NCI-H2171 treated with DMSO at 0.1 percent for 48 hours (cell line): Measurements from ENCODE around the gene TUBGCP3.

Source experiments
- DNase-seq: peaks from one replicate; lab custom pipeline; 2025; lab: John Stamatoyannopoulos, UW

TUBGCP3 gene

DNA sequence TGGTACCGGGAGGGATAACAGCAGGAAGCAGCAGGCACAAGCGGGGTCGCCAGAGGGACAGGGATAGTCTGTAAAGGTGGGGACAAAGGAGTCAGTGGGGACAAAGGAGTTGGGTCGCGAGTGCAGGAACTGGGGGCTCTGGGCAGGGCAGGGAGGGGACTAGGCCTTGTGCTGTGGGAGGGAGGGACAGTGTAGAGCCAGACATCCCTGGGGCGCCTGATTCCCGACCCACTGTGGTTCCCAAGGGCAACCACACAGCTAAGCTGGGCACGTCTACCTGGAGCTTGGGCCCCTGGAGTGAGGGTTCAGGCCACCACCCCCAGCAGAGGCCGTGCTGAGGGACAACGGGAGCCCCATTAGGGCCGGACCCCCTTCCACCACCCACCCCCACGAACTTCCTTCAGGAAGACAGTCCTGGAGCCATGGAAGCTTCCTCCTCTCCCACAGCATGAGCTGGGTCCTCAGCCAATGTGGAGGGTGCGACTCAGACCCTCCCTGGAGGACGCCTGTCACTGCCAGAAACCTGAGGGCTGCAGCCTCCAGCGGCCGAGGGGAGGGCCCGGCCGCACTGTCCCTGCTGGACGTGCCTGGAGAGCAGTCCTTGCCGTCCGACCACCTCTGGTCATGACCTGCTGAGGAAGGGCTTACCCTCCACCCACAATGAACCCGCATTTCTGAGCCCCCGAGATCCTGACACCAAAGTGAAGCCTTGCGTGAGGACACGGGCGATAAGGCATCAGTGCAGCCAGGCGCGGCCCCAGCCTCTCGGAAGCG is 133.9 kb downstream of the TUBGCP3 start:
- DNase-seq, result no peak

DNA sequence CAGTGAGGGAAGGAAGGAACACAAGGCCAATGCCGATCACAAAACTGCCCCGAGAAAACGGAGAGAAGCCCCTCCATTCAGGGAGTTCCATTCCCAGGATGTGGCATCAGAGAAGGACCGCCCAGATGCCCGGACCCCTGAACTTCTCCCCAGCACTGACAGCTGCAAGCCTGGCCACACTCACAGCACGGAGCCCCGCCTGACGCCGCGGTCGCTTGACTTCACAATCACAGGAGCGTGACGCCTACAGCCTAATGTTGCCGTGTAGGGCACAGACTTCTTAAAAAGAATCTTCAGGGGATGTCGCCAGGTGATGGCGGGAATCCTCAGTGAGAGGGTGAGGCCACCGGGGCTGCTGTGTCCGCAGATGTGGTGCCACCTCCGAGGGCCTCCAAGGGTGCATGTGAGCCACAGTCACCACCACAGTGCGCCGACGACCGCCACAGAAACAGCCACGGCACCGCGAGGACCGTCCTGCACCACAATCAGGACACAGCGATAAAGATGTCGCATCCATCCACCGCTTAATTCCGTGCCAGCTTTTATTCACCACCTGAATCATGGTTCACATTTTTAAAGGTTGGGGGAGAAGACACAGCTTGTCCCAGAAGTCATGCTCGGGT is 134.6 kb downstream of the TUBGCP3 start:
- DNase-seq, result no peak

DNA sequence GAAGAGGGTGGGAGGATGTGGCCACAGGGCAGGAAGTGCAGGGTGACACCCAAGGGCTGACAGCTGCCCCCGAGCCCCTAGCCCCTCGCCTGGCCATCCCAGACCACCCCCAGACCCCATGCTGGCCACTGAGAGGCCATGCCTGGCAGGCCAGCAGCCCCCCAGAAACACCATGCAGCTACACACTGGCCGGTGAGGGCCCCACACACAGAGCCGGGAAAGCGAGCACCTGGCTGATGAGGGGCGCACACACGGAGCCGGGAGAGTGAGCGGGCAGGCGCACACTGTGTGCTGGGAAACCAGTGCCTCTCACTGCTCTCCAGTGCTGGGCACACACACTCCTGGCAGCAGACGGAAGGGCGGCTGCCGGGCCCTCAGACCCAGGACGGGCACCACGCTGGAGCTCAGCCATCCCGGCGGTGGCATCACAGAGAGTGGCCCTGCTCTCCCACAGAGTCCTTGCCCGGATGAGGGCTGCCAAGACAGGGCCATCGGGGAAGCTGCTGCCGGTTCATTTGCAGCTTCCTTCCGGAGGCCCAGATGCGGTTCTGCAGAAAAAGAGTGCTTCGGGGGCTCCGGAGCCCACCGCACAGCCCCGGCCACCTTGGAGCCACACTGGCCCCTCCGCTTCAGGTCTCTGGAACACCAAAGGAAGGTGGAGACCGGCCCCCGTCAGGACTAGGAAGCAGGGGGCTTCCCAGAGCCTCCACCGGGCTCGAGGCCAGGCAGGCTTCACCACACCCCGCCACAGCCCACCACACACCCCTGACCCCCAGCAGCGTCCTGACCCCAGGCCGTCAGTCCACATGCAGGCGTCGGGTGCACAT is 135.4 kb downstream of the TUBGCP3 start:
- no peak for DNase-seq

DNA sequence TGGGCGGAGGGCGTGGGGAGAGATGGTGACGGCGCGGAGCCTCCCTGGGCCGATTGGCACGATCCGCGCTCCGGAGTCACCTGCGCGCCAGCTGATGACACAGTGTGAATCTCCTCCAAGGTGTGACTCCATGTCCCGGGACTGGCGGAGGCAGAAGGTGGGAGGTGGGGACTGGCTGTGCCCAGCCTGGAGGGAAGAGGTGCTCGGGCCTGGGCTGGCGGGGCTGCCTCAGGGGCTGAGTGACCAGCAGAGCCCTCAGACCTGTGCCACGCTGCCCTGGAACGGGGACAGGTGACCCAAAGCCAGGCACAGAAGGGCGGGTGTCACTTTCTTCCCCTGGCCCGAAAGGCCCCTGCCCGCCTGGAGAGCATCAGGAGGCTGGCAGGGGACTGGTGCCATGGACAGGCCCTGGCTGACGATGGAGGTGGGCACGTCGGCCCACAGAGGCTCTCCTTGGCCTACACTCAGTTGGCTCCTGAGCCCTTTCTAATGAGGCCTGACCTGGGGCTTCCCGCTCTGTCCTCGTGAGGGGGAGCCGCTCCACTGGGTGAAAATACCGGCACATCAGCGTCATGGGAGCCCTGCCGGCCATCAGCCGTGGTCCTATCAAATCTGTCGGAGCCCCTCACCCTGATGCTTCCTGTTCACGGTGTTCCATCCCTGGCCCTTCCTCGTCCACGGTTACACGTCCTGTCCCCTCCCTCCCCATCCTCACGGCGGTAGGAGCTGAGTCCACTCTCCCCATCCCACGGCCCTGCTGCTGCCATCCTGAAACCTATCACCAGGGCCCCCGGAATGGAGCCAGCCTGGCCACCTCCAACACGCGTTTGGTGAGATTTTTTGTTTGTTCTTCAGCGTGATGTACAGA is 136.2 kb downstream of the TUBGCP3 start:
- no peak for DNase-seq

DNA sequence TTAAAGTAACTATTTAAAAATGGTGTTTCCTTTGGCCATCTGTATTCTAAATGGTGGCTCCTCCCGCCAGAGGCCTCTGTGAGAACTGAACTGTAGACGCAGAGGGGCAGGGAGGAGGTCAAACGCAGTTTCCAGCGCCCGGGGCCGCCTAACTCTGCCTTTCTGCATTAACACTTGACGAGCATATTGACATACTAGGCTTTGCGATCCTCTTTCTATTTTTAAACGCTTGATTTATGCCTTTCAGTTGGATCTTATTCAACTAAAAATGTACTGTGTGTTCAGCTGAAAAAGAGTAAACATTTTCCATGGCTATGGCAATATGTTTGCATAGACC is 137.1 kb downstream of the TUBGCP3 start:
- DNase-seq, result no peak

DNA sequence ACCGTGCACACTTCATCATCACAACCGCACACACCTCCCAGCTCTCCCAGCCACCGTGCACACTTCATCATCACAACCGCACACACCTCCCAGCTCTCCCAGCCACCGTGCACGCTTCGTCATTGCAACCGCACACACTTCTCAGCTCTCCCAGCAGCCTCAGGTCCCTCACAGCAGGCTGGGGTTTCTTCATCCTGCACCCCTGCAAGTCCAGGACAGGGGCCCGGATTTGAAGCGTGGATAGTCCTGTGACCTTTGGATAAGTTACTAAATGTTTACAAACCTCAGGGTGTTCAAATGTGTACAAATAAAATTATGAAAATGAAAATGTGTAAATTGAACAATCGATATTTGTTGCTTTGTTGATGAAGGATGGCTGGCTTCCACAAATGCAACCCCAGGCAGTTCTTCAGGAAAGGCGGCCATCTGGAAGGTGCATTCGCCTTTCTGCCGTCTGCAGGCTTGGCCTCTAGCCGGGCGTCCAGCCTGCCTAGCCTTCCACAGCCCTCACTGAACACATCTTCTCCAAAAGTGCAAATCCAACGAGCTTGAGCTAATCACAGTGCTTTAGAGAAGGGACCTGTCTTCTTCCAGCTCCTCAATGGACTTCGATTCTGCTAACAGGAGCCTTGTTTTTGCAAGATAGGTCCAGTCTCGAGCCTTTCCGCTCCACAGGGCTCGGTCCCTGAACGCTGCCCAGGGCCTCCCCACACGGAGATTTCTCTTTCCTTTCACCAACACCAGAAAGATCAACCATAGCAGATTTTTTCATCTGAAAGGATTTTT is 137.6 kb downstream of the TUBGCP3 start:
- no peak for DNase-seq

DNA sequence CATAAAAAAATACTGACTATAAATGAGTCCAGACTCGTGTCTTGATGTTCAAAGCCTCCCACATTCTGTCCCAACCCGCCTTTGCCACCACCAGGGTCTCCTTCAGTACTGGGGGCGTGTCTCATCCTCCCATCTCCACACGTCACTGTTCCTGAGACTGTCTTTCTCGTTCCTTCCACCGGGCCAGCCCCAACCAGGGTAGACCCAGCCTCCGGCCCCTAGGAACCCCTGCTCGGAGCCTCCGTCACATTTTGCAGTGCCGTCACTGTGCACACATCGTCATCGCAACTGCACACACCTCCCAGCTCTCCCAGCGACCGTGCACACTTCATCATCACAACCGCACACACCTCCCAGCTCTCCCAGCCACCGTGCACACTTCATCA is 138.4 kb downstream of the TUBGCP3 start:
- DNase-seq, result no peak

DNA sequence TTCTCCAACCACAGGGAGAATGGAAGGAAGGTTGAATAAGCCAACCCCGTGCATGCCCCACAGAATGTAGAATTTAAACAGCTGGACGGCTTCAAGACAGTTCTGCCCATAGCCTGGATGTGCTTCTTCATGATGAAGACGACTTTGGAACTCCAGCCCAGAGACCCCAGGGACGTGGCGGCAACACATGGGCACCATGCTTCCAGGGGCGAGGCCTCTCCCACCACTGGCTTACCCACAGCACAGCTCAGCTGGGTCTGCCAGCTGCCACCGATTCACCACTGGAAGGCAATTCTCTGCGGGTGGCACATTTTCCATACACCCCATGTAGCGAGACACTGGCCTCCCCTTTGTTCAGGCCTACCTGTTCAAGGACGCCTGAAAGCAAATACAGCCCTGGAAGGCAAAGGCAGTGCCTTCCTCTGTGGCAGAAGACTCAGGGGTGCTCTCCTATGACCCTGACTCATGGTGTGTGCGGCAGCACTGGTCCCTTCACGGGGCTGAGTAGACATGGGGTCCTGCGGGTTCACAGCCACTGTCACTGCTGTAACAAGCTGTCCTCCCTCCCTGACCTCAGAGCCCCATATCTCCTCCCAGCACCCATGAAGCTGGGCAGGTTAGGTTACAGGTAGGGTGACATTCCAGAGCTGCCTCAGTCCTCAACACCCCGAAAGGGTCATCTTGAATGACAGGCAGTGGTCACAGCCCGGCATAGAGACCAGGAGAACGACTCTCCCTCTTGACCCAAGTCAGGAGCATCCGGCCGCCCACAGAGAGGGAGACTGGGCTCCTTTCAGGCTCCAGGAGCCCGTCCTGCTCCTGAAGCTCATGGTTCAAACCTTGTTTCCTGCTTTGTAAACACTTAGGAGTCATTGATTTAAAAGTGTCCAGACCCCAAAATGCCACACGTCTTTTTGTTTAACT is 139.1 kb downstream of the TUBGCP3 start:
- no peak for DNase-seq

DNA sequence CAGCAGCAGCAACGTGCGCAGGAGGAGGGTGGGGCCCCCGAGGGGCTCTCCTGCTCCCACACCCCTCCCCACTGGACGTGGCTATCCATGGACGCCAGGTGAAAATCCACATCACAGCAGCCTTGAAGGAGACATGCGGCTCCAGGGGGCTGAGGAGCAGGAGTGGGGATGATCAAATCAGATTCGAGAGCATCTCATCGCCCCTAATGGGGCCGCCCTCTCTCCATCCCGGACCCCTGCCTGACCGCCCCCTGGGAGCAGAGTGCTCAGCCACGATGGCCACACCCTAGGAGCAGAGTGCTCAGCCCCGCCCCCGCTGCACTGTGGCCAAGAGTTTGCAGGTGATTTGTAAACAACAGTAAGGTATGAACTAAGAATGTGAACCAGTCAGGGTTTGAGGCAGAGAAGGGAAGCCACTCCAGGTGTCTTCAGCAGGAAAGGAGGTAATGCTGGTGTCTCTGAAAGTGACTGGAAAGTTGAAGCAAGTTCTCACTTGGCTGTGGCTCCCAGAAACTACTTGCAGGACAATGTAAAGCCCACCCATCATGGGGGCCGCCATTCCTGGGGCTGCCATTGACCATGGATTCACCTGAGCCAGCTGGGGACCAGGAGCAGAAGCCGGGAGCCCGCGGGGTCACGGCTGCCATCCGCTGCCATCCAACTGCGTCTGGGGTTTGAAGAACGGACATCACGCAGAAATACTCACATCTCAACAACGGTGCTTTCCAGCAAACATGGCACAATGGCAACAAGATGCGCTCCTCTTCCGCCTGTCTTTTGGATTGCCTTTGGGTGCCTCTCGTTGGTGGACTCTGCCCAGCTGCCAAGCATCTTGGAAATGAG is 140.0 kb downstream of the TUBGCP3 start:
- no peak for DNase-seq

DNA sequence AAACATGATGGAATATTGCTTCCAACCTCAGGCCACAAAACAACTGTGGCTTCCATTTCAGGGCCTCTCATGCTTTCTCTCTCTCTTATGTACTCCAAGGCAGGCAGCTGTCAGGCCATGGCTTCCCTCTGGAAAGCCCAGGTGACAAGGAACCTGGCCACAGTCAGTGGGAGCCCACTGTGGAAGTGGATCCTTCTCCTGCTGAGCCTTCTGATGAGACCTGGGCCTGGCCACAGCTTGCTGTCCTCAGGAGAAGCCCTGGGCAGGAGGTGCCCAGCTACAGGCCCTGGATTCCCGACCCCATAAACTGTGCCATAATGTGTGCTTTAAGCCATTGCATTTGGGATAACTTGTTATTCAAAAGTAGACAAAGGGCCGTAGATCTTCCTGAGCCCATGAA is 140.6 kb downstream of the TUBGCP3 start:
- no peak for DNase-seq

DNA sequence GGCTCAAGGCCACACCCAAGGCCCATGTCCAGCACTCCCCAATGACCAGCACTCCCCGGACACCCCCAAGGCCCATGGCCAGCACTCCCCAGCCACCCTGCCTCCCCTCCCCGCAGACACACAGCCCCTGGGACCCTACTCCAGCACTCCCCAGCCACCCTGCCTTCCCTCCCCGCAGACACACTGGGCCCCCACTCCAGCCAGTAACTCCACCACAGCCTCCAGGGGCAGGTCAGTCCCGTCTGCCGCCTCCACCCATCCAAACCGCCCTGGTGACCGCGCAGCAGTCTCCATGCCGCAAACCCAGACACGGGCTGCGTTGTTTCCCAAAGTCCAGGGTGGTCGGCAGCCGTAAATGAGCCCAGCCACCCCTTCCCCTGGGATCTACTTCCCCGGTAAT is 141.1 kb downstream of the TUBGCP3 start:
- DNase-seq, result no peak

DNA sequence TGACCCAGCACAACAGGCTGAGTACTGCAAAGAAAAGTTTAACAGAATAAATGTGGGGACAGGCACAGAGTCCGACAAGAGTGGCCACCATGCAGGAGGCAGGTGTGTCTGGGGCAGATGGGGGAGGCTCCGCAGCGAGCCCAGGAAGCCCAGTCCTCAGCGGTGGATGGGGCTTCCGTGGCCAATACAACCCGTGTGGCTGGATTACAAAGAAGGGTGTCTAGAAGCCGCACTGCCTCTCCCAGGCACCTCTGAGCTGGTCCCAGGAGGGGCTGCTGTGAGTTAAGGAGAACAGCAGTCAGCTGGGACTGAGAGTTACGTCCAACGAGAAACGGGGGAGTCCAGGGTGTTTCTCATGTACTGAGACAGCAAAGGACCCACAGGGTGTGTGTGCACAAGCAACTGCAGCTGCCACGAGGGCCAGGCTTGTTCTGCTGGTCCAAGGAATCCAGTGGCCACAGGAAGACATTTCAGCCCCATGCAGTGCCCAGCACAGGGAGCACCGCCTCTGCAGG is 141.5 kb downstream of the TUBGCP3 start:
- DNase-seq, result no peak

DNA sequence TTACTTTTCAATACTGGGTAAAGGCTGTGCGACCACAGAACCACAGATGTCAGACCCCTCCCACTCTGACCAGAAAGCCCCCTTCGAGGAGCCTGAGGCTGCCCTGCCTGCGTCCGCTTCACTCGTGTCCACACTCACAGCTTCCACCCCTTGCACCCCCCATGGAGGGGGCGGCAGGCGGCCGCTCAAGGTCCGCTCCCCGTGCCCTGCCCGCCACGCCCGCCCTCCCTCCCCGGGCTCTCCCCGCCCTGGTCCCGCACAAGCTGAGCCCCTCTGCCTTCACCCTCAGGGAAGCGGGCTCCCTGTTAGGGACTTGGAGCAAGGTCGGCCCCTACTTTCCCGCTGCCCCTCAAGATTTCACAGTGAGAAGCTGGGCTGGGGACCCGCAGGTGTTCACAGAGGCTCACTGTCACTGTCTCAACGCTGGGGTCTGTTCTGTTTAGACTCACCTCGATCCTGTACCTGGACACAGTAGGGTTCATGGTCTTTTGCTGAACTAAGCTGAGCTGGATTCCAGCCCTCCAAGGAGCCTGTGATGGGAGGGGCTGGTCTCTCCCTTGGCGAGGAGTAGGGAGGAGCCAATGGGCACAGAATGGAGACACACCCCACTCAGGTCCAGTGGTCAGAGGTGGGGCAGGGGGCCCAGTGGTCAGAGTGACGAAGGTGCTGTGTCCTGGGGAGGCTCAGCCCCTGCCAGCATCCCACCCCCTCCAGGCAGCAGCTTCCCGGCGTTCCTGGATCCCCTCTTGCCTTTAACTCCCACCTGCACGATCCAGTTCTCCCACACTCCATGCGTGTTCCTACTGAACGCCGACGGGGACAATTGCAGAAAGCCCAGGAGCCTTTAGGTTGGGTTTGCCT is 142.3 kb downstream of the TUBGCP3 start:
- no peak for DNase-seq

DNA sequence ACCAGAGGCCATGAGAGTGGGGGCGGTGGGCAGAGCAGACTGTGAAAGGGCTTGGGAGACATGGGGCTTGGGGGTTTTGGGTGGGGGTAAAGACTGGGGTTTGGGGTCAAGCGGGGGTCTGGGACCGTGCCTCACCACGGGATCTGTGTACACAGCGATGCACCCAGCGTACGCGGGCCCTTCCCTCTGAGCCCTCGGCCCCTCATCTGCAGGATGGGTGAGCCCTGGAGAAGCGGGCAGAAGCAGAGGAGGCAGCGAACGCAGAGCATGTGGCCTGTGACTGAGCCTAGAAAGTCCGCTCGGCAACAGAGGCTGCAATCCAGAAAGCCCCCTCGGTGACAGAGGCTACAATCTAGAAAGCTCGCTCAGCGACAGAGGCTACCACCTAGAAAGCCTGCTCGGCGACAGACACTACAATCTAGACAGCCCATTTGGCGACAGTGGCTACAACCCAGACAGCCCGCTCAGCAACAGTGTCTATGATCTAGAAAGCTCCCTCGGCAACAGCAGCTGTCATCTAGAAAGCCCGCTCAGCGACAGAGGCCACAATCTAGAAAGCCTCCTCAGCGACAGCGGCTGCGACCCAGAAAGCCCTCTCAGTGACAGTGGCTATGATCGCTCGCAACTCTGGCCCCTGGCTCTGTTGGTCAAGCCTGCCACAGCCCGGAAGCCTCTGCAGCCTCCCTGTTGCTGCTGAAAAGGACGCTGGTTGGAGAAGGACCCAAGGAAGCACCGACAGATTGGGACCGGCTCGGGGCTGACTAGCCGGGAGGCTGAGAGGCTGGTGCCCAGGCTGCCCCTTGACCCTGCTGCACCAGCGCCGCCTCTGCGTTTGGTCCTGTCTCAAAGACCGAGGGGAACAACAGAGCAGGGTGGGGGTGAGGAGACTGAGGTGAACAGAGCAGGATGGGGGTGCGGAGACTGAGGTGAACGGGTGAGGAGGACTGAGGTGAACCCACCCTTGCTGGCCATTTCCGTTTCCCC is 143.2 kb downstream of the TUBGCP3 start:
- no peak for DNase-seq

DNA sequence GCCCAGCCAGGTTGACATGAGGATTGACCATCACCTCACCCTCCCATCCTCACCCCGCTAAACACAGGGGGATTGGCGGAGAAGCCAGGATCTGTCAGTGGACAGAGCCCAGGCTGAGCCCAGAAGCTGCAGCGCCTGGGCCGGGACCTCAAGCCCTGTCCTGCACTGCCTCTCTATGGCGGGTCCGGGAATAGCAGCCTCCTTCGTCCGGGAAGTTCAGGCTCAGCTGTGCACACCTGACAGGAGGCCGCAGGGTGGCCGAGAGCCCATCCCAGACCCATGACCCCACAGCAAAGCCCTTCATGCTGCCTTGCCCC is 144.0 kb downstream of the TUBGCP3 start:
- DNase-seq, result peak; percentile 15

DNA sequence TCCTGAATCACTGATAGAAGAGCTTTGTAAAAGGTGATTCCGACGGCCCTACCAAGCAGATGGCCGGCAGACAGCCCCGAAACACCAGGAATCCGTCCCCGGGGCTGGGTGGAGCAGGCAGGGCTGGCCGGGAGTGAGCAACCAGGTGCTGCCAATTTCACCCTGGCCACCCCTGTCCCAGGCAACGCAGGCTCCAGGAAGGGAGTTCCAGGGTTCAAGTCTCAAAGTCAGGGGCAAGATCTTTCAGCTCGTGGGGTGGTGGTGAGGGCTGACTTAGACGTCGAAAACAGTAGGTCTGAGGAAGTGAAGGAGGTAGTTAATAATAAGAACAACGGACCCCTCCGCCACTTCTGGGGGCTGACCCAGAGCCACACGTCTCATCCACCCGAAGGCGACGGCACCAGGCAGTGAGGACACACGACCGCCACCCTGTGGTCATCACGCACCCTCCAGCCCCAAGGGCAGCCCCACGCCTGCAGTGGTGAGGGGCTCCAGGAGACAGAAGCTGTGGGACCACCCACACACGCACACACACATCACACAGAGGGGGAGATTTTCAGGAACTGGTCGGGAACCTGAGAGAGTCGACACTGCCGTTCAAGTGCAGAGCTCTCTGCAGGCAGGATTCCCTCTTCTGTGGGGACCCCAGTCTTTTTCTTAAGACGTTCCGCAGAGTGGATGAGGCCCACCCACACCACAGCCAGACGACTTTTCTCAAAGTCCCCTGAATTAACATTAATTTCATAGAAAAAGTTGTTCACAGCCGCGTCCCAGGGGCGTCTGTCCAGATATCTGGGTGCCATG is 144.6 kb downstream of the TUBGCP3 start:
- DNase-seq, result no peak
